ENCODE results near the gene LRRK2.
"Not testable (repeated sequence)": the region's sequence is repeated elsewhere in the genome, so short reads cannot be mapped to it uniquely, and the experiment has no call there.

Gene LRRK2

DNA sequence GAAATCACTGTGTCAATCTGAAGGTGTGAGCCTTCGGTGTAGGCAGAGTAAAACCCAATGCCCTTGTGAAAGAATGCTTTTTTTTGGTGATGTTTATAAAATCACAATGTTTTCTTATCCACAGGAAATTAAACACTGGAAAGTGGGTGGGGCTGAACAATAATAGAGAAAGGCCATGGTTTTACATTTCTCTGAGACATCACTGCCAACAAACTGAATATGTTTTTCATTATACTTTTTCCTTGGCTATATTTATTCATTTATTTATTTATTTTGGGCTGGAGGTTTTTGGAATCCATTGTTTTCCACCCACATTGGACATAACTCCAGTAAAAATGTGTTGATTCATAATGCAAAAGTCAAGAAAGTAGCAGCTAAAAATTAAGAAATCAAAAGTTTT lies 16.9 kb downstream of the LRRK2 start:
- DNase-seq (ENCODE audit: insufficient read length, low spot score), result no peak
- no peak for FAIRE-seq

DNA sequence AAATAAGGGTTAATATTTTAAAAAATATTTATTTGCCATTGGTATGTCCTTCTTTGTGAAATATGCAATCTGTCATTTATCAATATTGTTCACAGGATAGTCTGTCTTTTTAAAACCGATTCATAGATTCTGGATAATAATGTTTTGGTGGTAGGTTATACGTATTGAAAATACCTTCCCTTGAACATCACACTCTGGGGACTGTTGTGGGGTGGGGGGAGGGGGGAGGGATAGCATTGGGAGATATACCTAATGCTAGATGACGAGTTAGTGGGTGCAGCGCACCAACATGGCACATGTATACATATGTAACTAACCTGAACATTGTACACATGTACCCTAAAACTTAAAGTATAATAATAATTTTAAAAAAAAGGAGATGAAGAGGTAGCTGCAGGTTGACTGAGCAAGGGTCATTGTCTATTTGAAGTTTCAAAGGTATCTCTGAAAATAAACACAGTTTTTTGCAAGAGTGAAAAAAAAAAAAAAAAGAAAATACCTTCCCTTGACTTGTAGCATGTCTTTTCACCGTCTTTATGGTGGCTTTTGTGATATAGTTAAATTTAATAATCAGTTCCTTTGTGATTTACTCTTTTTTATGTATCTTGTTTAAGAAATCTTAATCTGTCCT lies 19.8 kb downstream of the LRRK2 start:
- DNase-seq (ENCODE audit: insufficient read length, low spot score); FAIRE-seq: not testable (repeated sequence)

DNA sequence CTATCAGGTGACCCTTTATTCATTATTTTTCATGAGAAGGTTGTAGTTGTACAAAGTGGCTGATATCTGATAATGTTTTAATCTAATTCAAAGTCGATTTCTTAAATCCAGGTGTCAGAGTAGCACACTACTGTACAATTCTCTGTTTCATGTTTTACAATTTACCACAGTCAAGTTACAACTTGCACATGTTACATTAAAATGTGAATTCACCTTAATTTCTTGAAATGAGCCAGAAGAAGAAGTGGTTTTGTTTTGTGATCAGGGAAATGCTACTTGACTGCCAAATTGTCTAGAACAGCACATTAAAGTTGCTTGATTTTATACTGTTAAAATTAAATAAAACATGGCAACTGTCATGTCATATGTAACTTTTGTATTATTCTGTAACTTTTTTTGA lies 23.2 kb downstream of the LRRK2 start:
- FAIRE-seq (no peak), DNase-seq (ENCODE audit: insufficient read length, low spot score) (no peak)

DNA sequence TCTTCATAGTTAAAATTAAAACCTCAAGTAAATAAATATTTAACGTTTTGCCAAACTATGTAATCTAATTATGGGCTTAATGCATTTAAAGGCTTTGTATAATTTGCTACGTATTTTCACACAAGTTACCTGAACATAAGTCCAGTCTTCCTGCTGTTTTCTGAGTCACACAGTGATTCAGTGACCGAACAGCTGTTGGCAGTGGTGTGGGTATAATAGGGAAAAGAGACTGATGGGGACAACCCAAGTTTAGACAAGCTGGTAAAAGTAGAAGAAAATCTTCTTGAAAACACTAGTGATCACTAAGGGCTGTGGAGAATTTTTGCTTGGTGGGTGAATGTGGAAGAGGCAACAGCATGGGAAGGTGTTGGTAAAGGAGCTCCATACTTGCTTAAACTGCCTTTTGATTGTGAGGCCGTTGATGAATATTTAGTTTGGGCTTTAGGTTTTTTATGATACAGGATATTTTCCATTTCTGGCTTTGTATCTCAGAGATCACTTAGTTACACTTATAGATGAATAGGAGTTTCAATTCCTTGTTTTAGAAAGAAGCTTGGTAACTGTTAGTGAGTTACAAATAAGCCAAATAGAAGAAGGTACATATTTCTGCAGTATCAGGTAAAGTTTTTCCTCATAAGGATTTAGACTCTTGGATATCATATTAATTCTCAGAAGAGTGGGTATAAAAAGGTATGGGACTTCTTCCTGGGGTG lies 23.9 kb downstream of the LRRK2 start:
- DNase-seq (ENCODE audit: insufficient read length, low spot score) (no peak), FAIRE-seq (peak; percentile 93)

DNA sequence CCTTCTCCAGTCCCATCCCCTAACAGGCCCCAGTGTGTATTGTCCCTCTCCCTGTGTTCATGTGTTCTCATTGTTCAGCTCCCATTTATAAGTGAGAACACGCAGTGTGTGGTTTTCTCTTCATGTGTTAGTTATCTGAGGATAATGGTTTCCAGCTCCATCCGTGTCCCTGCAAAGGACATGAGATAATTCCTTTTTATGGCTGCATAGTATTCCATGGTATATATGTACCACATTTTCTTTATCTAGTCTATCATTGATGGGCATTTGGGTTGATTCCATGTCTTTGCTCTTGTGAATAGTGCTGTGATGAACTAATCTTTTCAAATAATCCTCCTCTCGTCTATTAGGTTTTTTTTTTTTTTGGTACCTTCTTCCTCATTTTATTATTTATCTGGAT lies 25.9 kb downstream of the LRRK2 start:
- DNase-seq (ENCODE audit: insufficient read length, low spot score); FAIRE-seq: not testable (repeated sequence)

DNA sequence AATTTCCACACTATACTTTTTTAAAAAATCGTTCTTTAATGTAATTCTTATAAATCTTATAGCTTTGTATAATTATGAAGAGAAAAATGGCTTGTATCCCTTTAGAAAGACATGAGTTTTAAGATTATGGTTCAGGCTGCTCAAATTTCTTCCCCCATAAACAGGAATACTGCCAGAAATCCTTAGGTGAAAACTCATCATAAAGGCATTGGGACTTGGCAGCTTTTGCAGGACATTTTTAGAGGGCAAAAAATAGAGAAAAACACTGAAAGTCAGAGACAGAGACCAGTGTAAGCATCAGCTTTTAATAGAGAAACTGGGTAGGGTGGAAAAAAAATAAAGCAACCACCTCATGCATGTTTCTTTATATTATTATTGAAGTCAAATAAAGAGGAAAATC lies 29.1 kb downstream of the LRRK2 start:
- DNase-seq (ENCODE audit: insufficient read length, low spot score) (no peak), FAIRE-seq (no peak)

DNA sequence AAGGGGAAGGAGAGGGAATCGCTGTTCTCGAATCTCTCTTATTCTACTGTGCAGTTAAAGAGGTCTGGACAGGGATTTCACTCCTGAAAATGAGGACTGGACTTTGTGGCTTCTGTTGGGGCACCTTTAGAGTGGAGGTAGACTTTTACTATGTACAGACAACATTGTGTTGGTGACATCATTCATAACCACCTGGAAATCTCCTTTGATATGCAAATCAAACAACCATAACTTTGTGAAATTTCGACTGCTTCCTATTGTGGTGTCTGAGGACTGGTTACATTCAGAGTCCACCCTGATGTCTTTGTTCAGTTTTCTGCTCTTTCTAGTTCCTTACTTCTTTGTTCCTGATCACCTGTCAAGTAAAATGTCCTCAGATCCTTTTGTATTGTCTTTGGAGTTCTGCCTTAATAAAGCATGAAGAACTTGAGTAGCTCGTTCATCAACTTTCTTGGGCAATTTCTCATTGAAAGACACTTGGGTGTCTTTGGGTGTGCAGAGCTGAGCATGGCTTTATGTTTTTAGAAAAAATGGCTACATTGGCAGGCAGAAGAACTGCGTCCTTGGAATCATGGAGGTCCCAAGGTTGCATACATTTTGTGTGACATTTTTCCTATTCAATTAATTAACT lies 29.8 kb downstream of the LRRK2 start:
- DNase-seq (ENCODE audit: insufficient read length, low spot score) (no peak), FAIRE-seq (no peak)

DNA sequence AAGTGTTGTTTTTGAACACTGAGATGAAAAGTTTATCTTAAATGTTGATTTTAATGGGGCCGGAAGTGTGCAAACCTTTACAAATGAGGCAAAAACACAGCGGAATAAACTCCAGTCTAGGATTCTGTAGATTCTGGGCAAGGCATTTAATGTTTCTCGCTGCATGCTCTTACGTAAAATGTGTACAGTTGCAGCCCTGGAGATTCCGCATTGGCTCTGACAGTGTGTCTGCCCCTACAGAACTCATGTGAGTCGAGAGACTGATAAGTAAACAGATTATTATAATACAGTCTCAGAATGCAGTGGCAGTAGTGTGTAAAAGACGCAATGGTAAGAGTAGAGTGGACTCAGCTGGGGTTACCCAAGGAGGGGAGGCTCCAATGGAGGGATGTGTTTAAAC lies 33.6 kb downstream of the LRRK2 start:
- DNase-seq (ENCODE audit: insufficient read length, low spot score) (no peak), FAIRE-seq (no peak)

DNA sequence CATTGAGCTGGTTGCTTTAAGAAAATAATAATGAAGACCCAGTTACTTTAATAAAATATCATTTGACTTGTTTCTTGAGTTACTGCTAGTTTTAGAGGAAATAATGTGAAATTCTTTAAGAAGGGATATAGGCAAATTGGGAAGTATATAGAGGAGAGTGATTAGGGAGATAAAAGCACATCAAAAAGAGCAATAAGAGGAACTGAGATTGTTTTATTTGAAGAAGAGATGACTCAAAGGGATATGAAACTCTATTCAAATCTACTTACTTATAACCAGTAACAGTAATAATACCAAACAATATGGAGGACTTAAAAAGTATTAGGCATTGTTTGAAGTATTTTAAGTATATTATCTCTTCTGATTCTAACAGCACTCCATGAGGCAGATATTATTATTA lies 37.1 kb downstream of the LRRK2 start:
- peak; percentile 84 for FAIRE-seq
- no peak for DNase-seq (ENCODE audit: insufficient read length, low spot score)

DNA sequence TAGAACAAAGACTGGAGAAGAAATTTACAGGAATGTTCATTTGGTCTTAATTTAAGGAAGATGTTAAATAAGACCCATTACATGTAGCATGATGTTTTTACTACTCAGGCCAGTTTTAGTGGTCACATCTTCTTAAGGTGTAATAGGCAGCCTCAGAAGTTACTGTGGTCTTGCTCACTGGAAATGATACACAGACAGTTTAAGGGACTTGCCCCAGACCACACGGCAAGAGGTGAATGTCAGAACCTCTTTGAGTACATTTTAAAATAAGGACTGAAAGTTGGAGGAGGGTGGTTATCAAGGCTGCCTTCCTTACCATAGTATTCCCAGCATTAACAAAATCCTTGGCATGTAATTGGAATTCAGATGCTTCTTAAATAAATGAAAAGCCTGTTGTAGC lies 37.9 kb downstream of the LRRK2 start:
- DNase-seq (ENCODE audit: insufficient read length, low spot score), result no peak
- FAIRE-seq, result peak; percentile 92

DNA sequence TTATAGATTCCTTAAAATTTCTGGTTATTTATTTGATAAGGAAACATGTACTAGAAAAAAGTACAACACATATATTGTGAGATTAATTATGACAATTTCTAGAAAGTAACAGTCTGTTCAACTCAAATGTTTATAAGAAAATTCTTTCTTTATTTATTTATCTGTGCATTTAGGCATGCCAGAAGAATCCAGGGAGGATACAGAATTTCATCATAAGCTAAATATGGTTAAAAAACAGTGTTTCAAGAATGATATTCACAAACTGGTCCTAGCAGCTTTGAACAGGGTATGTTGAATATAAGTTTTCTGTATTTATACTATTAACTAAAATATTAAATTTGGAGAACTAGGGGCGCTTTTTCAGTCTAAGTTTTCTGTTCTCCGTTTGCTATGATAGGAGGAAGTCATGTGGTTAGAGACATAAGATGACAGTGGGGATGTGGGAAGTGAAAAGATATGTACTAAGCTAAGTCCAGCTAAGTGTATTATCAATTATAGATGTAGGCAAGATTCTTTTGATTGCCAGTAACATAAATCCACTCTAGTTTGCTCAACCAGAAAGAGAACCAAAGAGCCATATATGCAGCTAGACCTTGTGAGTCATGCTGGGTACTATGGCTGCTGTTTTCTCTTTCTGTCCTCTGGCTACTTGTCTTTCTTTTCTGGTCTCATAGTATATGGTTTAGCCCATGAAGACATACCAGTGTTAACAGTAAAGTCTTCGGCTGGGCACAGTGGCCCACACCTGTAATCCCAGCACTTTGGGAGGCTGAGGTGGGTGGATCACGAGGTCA lies 39.0 kb downstream of the LRRK2 start:
- DNase-seq (ENCODE audit: insufficient read length, low spot score) (no peak), FAIRE-seq (no peak)

DNA sequence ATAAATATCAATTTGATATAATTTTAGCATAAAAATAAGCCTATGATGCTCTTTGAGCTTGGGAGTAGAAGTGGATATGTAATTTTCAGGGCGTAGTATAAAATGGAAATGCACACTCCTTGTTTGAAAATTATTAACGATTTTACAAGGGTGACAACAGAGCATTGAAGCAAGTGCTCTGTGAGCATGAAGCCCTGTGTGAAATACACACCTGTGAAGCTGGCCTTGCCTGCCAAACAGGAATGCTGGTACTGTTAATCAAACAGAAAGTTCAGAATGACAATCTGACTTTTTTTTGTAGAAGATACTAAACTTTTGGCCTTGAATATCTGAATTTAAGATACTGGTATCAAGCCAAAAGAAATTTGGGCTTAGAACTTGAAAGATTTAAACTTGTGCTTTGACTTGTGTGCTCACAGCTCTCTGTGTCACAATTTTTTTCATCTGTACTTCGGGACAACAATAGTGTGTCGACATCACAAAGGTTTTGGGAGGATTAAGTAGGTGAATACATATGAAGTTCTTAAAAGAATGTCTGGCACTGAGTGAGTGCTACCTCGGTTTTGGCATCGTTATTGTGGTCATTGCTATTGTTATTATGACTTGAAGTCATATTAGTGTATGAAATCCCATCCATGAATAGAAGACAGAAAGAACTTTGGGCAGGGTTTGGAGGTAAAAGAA lies 47.3 kb downstream of the LRRK2 start:
- DNase-seq (ENCODE audit: insufficient read length, low spot score) (no peak), FAIRE-seq (no peak)

DNA sequence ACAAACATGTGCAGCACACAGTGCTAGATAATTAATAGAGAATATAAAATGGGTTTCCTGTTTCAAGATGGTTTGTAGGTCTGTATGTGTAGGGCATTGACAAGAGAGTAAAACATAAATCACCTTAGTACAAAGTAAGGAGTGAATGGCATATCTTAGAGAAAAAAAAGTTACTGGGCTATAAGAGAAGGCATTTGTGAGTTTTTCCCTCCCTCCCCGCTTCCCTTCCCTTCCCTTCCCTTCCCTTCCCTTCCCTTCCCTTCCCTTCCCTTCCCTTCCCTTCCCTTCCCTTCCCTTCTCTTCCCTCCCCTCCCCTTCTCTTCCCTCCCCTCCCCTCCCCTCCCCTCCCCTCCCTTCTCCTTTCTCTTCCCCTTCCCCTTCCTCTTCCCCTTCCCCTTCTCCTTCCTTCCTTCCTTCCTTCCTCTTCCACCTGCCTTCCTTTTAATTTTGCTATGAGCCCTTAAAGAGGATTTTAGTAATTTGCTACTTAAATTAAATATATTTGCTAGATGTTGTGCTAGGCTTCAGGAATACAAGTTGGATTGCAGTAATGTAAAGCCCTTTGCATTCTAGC lies 57.1 kb downstream of the LRRK2 start:
- FAIRE-seq (no peak), DNase-seq (ENCODE audit: insufficient read length, low spot score) (no peak)

DNA sequence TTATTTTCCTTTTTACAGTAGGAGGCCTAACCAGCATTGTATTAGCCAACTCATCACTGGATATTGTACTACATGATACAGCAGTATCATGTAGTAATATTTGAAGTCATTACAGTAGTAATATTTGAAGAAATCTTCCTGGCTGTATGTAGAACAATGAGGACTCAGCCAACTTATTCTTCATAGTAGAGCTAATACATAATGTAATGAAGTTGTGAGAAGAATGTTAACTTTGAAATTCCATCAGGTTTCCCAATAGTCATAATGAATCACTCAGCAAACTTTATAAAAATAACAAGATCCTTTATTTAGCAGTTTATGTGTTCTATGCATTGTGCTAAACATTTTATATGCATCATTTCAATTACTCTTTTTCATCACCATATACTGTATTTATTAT lies 61.8 kb downstream of the LRRK2 start:
- DNase-seq (ENCODE audit: insufficient read length, low spot score), result no peak
- FAIRE-seq, result no peak

DNA sequence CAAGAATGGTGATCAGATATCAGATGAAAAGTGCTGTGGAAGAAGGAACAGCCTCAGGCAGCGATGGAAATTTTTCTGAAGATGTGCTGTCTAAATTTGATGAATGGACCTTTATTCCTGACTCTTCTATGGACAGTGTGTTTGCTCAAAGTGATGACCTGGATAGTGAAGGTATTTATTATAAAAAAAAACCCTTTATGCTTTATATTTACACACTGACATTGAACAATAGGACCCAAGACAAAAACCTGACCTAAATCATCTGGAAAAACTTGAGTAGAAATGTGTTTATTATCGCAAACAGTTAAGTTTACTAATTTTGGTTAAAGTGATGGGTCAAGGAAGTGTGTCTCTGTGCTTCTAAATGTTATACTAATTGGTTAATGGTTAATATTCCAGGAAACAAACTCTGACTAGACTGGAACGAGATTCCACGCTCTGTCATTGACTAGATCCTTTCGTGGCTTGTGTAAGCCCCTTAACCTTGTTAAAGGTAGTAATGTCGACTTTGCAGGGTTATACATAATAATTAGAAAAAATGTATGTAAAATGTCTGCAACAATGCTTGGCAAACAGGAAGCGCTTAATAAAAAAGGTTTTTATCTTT lies 62.7 kb downstream of the LRRK2 start:
- FAIRE-seq, result peak; percentile 37
- no peak for DNase-seq (ENCODE audit: insufficient read length, low spot score)

DNA sequence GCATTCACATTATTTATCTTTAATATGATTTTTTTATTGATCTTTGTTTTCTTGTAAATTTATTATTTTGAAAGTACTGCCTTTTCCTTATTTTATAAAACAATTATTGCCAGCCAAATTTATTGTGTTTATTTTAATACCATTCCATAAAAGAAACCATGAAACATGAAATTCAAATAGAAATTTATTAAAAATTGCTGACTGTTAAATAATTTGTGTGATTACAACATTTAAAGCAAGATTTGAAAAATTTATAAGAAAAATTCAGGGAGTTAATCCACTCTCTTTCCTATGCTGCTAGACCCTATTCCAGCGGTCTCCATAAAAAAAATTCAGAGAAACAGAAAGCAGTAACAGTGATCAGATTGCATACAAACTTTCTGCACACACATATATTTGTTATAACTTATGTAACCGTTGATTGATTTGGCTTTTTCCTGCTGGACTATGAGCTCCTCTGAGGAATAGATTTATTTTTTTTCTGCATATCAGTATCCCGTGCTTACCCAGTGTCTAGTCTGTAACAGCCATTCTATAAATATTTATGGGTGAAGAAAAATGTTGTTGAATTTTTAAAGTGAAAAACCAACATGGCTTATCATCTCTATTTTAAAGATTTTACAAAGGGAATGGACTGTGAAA lies 68.1 kb downstream of the LRRK2 start:
- FAIRE-seq (no peak), DNase-seq (ENCODE audit: insufficient read length, low spot score) (no peak)

DNA sequence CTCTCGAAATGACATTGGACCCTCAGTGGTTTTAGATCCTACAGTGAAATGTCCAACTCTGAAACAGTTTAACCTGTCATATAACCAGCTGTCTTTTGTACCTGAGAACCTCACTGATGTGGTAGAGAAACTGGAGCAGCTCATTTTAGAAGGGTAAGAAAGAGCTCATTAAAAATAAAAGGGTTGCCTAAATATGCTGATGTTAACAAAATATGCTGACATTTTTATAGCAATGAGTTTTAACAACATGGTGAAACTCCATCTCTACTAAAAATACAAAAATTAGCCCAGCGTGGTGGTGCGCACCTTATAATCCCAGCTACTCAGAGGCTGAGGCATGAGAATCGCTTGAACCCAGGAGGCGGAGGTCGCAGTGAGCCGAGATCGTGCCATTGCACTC lies 73.5 kb downstream of the LRRK2 start:
- DNase-seq (ENCODE audit: insufficient read length, low spot score) (no peak), FAIRE-seq (no peak)

DNA sequence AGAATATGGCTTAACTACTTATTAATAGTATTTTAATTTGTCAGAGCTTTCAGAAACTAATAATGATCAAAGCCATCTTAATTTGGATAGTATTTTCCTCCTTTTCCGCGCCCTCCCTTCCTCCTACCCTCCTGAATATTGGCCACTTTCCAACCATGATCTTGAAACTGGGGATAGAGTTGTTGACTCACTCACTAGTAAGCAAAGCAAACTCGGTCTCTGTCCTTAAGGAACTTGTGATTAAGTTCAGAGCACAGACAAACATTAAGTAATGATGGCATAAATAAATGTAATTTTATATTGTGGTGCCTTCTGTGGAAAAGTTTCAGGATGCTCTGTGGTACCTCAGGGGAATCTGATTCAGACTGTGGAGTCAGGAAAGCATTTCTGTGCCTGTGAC lies 75.7 kb downstream of the LRRK2 start:
- FAIRE-seq, result no peak
- no peak for DNase-seq (ENCODE audit: insufficient read length, low spot score)

DNA sequence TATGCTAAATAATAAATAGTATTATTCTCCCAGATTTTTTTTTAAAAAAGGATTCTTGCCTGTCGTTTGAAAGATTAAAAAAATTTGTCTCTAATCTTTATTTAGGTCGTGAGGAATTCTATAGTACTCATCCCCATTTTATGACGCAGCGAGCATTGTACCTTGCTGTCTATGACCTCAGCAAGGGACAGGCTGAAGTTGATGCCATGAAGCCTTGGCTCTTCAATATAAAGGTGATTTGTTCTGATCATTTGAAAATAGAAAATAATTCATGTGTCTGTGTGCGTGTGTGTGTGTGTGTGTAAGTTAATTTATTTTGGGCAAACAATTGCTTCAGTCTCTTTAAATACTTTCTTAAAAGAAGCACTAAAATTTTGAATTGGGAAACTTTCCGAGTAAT lies 84.2 kb downstream of the LRRK2 start:
- FAIRE-seq (no peak), DNase-seq (ENCODE audit: insufficient read length, low spot score) (no peak)

DNA sequence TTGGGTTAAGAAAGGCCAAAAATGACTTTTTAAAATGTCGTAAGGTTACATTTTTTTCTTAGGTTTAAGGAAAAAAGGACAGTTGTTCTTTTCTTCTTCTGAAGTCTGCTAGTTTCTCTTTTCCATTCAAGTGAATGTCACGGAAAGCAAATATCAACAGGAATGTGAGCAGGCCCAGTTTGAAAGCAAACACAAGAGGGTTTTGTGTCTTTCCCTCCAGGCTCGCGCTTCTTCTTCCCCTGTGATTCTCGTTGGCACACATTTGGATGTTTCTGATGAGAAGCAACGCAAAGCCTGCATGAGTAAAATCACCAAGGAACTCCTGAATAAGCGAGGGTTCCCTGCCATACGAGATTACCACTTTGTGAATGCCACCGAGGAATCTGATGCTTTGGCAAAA lies 85.4 kb downstream of the LRRK2 start:
- DNase-seq (ENCODE audit: insufficient read length, low spot score) (no peak), FAIRE-seq (no peak)

All from GM19239 (cell line).